K562 (cell line): ENCODE measurements around the gene ARL5C. TPM values are rescaled to one million over a fixed set of nuclear protein-coding genes. Genes with fewer than 3 reads are reported as not detected.

ENCODE experiments used
- ARID3A ChIP-seq: IDR thresholded peaks from 2 replicates; pipeline ENCODE4 v1.6.1; 2012; ENCODE audit warnings: low read depth, low read length, improper control_type of control experiment, borderline replicate concordance
- BACH1 ChIP-seq: fragments of 200-800 bp; sonication (Bioruptor generic); IDR thresholded peaks from 2 replicates; pipeline ENCODE4 v1.6.1; 2016; ENCODE audit warnings: missing genetic modification characterization, missing compliant biosample characterization
- BRF2 ChIP-seq: IDR thresholded peaks from 3 replicates; pipeline ENCODE4 v1.6.1; 2011; ENCODE audit warnings: borderline replicate concordance, mild to moderate bottlenecking; ENCODE audit not compliant: insufficient read length, insufficient read depth
- CBFA2T3 ChIP-seq: fragments of 450-650 bp; IDR thresholded peaks from 2 replicates; pipeline ENCODE4 v1.6.1; 2017
- CBX5 ChIP-seq: IDR thresholded peaks from 2 replicates; pipeline ENCODE4 v1.6.1; 2014; ENCODE audit warnings: low read depth, borderline replicate concordance
- CC2D1A ChIP-seq: fragments of 450-650 bp; IDR thresholded peaks from 2 replicates; pipeline ENCODE4 v1.6.1; 2017; ENCODE audit warnings: mild to moderate bottlenecking
- CXXC5 ChIP-seq: fragments of 250-450 bp; sonication (Bioruptor Pico); IDR thresholded peaks from 2 replicates; pipeline ENCODE4 v1.8.0; 2022; ENCODE audit warnings: inconsistent platforms, mild to moderate bottlenecking, moderate library complexity
- ILF3 ChIP-seq: fragments of 450-650 bp; IDR thresholded peaks from 2 replicates; pipeline ENCODE4 v1.6.1; 2018; ENCODE audit warnings: antibody characterized with exemption, mild to moderate bottlenecking, moderate library complexity, borderline replicate concordance
- ILK ChIP-seq: fragments of 450-650 bp; IDR thresholded peaks from 2 replicates; pipeline ENCODE4 v1.6.1; 2016; ENCODE audit warnings: missing genetic modification characterization, low read depth, mild to moderate bottlenecking, missing compliant biosample characterization, moderate library complexity, borderline replicate concordance
- NCOA1 ChIP-seq: fragments of 450-650 bp; IDR thresholded peaks from 2 replicates; pipeline ENCODE4 v1.6.1; 2016; ENCODE audit warnings: low read depth
- NFATC3 ChIP-seq: fragments of 450-650 bp; IDR thresholded peaks from 2 replicates; pipeline ENCODE4 v1.6.1; 2017; ENCODE audit warnings: mild to moderate bottlenecking
- PKNOX1 ChIP-seq: fragments of 450-650 bp; IDR thresholded peaks from 2 replicates; pipeline ENCODE4 v1.6.1; 2016
- POLR3G ChIP-seq: IDR thresholded peaks from 2 replicates; pipeline ENCODE4 v1.6.1; 2011; ENCODE audit not compliant: insufficient read length, insufficient replicate concordance; ENCODE audit errors: extremely low read depth
- PURB ChIP-seq: sonication (generic); formaldehyde crosslinking; IDR thresholded peaks from 2 replicates; pipeline ENCODE4 v1.9.0; 2021; ENCODE audit warnings: low read depth, mild to moderate bottlenecking, missing genetic modification reagents
- SIN3A ChIP-seq, 2 experiments: fragments of 150-350 bp in 1 of 2; IDR thresholded peaks; 2 replicates each; pipeline ENCODE4 v1.6.1; 2011 to 2016; ENCODE audit warnings: borderline replicate concordance in 2 of 2, low read depth in 2 of 2, low read length in 2 of 2, mild to moderate bottlenecking in 2 of 2, moderate library complexity in 2 of 2; ENCODE audit not compliant: control insufficient read depth in 1 of 2
- SIRT6 ChIP-seq: IDR thresholded peaks from one replicate; pipeline ENCODE4 v1.6.1; 2012; ENCODE audit warnings: low read depth, mild to moderate bottlenecking, control low read depth, inconsistent platforms, low read length, moderate library complexity
- TAF9B ChIP-seq: fragments of 450-650 bp; IDR thresholded peaks from 2 replicates; pipeline ENCODE4 v1.6.1; 2018; ENCODE audit warnings: mild to moderate bottlenecking; ENCODE audit not compliant: partially characterized antibody
- ZBTB12 ChIP-seq: fragments of 250-450 bp; sonication (Bioruptor Pico); IDR thresholded peaks from 2 replicates; pipeline ENCODE4 v1.4.0; 2020
- ZNF121 ChIP-seq: sonication (generic); formaldehyde crosslinking; conservative IDR thresholded peaks from 2 replicates; pipeline ENCODE4 v1.8.0; 2022; ENCODE audit warnings: missing genetic modification reagents
- ZNF224 ChIP-seq: sonication (generic); formaldehyde crosslinking; IDR thresholded peaks from 2 replicates; pipeline ENCODE4 v1.8.0; 2022; ENCODE audit warnings: mild to moderate bottlenecking, missing genetic modification reagents
- ZNF354B ChIP-seq: fragments of 250-450 bp; sonication (Bioruptor Pico); IDR thresholded peaks from 2 replicates; pipeline ENCODE4 v1.4.0; 2020
- ZNF395 ChIP-seq: fragments of 200-800 bp; sonication (Bioruptor generic); IDR thresholded peaks from 2 replicates; pipeline ENCODE4 v1.6.1; 2017; ENCODE audit warnings: missing genetic modification characterization, missing compliant biosample characterization
- polyA plus RNA-seq, 8 experiments: library from polyadenylated mRNA; depleted of rRNA in 4 of 8; stranded (reverse) in 5 of 8; unstranded in 3 of 8; fragments of >200 nt; fragmentation: Nextera tagmentation in 2 of 8; fragmentation: Illumina TruSeq in 1 of 8; extraction: Ambion mirVana in 2 of 8; extraction: Trizol in 1 of 8; gene quantifications; 2 replicates each; pipeline versions ENCODE4 v1.2.1 to v1.2.3, GENCODE V29; 2011 to 2014; ENCODE audit warnings: inconsistent platforms in 1 of 8, missing spikeins in 1 of 8
- total RNA-seq, 7 experiments: library from RNA; depleted of rRNA in 6 of 7; stranded (reverse); fragments of >200 nt in 6 of 7; fragmentation: Illumina TruSeq in 2 of 7; extraction: Trizol in 2 of 7; gene quantifications; 2 replicates each; pipeline versions ENCODE4 v1.2.1 to v1.2.3, GENCODE V29; 2011 to 2021; ENCODE audit warnings: low replicate concordance in 1 of 7

The ARL5C gene
- total and polyA plus RNA-seq, 9 of the 15 experiments (the other 6 are each of a cell fraction or from before 2014, with no cell fraction given) = not detected

- no peak for TF ChIP-seq ARID3A
- no peak for TF ChIP-seq ZNF224 (CRISPR knock-in tag)
- no peak for TF ChIP-seq CBX5
- no peak for TF ChIP-seq ZBTB12
- TF ChIP-seq BACH1 (tag) = no peak
- TF ChIP-seq NFATC3 = 0 out of 2 replicates have a peak, but pooled peaks have one; percentile 43
- no peak for TF ChIP-seq ZNF354B (CRISPR knock-in tag)
- TF ChIP-seq POLR3G = peak; percentile 42
- no peak for TF ChIP-seq PURB (CRISPR knock-in tag)
- TF ChIP-seq SIRT6 = peak; percentile 82
- no peak for TF ChIP-seq CBFA2T3
- TF ChIP-seq SIN3A (IDR thresholded peaks at IDR 0.05; ENCODE audit: borderline replicate concordance in 2 of 2, control insufficient read depth in 1 of 2, low read depth in 2 of 2, low read length in 2 of 2) = no peak
- 0 out of 2 replicates have a peak, but pooled peaks have one; percentile 41 for TF ChIP-seq ZNF395 (CRISPR knock-in tag)
- TF ChIP-seq BRF2 = no peak
- 0 out of 2 replicates have a peak, but pooled peaks have one; percentile 7 for TF ChIP-seq NCOA1
- no peak for TF ChIP-seq CC2D1A
- no peak for TF ChIP-seq ZNF121 (CRISPR knock-in tag)
- TF ChIP-seq PKNOX1 = no peak
- no peak for TF ChIP-seq ILK (tag)
- no peak for TF ChIP-seq TAF9B
- TF ChIP-seq ILF3 = no peak
- TF ChIP-seq CXXC5 (CRISPR knock-in tag) = peak; percentile 18
Measured at GRCh38 chr17:39153599-39154051, 12.3 kb downstream of the ARL5C start (continued).
